IPS-NIHi7 (cell line): ENCODE measurements around the gene BRPF3.
A peak's percentile ranks its signal among the peaks of the same experiment; 100 is the strongest.

Source experiments
- DNase-seq: peaks from one replicate; pipeline ENCODE4 v3.0.0; 2012; ENCODE audit warnings: mixed read lengths; ENCODE audit errors: extremely low spot score

BRPF3 gene

DNA sequence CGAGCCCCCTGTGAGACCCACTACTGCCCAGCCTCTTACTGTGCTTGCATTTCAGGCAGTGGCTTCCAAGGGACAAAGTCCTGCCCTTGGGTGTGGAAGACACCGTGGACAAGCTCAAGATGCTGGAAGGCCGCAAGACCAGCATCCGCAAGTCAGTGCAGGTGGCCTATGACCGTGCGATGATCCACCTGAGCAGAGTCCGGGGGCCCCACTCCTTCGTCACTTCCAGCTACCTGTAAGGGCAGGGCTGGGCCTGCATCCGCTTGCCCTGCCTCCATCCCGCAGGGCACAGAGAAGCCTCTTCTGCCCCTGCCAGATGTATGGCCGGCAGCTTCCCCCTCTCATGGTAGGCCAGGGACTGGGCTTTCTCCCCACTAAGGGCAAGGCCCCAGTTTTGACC is 33.8 kb downstream of the BRPF3 start:
- no peak for DNase-seq

DNA sequence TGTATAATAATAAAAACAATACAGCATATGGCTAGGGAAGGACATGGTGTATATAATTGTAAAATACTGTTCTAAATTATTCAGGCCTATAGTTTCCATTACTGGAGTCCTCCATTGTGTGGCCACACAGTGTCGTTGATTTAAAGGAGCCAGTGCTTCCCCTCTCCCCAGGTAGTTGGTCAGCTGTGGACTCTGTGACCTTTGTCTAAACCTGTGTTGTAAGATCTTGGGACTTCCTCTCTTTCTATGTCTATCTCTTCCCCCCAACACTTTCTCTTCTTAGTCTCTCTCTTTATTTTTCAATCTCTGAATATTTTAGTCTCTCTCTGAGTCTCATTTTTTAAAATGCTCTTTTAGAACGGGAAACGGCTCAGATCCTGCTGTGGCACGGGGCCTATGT is 35.6 kb downstream of the BRPF3 start:
- no peak for DNase-seq

DNA sequence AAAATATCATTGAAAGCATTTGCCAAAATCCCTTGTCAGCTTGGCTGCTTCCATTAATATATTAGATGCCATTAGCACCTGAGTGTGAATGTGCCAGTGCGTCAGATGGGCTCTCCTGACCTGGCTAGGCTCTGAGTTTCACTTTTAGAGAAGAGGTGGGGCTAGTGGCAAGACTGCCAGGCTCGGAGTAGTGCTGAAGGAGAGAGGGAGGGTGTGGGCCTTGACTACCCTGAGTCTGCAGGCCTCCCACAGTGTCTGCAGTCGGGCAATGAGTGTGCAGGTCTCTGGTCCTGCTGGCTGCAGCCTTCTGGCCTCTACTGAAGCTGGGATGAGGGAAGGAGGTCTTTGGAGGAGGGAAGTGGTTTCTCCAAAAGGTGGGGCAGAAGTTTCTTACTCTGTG is 38.8 kb downstream of the BRPF3 start:
- peak; percentile 52 for DNase-seq

- no peak for DNase-seq
Measured at GRCh38 chr6:36235862-36236261, 39.3 kb downstream of the BRPF3 start.

DNA sequence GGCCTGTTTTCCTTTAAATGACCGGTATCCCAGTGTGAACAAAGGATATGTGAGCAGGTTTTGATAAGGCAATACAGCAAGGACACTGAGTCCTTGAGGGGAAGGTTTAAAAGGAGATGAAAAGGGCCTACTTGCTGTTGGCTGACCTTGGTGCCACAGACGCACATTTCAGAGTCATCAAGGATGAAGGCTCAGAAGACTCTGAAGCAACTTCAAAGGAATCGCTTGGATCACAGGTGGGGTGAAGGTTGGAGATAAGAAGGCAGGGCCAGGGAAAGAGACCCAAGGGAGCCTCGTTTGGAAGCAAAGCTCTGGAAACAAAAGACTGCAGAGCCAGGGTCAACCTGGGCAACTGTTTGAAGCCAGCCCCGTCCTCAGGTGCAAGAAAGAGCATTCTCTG is 43.2 kb downstream of the BRPF3 start:
- DNase-seq = no peak

DNA sequence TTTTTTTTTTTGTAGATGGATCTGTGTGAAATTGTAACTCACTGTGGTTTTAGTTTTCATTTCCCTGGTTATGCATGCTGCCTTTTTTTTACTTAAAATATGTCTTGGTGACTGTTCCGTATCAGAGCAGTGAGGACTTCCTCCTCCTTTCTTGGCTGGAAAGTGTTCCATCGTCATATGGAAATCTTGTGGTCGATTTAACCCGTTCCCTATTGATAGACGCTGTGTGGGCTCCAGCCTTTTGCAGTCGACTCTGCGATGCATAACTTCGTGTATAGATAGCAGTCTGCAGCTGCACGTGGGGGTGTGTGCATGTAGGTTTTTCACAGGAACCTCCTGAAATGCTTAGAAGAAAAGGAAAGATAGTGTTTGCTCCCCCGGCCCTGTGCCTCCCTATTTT is 45.2 kb downstream of the BRPF3 start:
- no peak for DNase-seq

- DNase-seq = no peak
Measured at GRCh38 chr6:36242161-36242560, 45.6 kb downstream of the BRPF3 start.

DNA sequence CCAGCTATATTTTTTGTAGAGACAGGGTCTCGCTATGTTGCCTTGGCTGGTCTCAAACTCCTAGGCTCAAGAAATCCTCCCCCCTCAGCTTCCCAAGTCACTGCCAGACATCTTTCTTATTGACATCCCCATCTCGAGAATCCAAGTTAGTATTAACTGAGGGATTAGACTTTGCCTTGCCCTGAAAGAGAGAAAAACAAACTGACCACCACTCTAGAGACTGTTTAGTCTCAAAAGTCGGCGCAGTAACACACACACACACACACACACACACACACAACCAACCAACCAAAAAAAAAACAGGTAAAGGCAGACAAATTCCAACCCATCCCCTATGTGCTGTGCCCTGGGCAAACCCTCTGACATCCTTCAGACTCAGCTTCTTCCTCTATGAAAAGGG is 46.1 kb downstream of the BRPF3 start:
- DNase-seq = no peak

GRCh38 chr6:36243562-36244212 is 47.1 kb downstream of the BRPF3 start:
- no peak for DNase-seq

GRCh38 chr6:36244641-36245280 is 48.2 kb downstream of the BRPF3 start:
- DNase-seq = peak; percentile 67

- peak; percentile 74 for DNase-seq
Measured at GRCh38 chr6:36245572-36246061, 49.1 kb downstream of the BRPF3 start.

DNA sequence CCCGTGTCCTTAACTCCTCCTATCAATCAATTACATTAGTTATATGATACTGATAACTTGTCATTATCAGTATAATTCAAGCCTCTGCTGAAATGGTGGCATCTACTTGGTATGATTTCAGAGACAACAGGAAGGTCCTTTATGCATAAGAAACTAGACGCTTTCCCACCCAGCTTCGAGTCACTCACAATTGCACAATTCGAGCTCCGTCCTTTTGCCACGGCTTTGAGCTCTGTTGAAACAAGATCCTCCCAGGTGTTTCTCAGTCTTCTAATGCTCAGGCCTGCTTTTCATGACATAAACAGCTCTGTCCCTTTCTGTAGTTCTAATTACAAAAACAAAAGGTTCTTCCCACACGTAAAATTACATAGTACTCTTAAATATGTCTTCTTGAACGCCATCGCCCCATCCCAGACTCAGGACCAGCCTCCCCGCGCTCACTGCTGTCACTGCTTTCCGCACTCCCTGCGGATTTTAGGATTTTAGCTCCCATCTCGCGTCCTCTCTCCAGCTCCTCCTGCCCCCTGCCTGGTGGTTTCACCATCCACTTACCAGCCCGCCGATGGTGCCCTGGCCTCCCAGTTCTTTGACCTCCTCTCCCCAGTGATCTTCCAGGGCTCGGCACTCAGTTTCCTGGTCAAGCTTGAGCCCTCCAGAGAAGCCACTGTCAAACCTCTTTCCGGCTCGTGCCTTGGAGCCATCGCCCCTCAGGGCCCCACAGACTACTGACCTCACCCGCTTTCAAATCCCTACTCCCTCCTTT is 50.1 kb downstream of the BRPF3 start:
- DNase-seq = no peak

DNA sequence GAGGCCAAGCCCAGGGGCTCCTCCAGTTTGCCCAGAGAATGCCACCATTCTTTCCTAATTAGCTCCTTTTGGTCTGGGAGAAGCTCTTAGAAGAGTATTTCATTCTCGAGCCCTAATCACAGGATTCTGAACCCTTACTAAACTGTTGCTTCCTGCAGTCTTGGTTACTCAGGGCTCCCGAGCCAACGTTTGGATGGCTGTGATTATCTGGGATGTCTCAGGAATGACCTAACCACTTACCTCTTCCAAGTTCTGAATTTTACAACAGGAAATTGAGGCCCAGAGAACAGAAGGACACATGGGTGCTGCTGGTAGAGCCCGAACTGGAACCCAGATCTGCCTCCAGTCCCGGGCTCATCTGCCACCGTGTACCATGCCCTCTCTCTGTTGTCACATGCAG is 51.1 kb downstream of the BRPF3 start:
- no peak for DNase-seq

DNA sequence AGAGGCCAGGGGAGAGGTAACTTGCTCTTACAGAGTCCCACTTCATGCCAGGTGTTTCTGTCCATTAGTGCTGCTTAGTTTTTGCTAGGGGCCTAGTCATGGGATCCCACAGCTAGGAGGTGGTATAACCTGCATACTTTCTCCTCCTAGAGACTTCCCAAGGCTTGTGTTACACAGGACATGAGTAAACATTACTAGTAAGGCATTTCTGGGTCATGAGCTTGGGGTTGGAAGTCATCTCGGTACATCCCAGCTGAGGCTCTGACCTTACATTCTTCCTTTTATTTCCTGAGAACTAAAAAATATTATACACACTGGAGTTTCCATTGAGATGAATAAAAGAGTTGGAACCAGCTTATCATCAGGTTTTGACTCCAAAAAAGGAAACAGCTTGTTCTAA is 52.4 kb downstream of the BRPF3 start:
- DNase-seq = no peak

GRCh38 chr6:36249536-36249935 is 53.0 kb downstream of the BRPF3 start:
- no peak for DNase-seq

DNA sequence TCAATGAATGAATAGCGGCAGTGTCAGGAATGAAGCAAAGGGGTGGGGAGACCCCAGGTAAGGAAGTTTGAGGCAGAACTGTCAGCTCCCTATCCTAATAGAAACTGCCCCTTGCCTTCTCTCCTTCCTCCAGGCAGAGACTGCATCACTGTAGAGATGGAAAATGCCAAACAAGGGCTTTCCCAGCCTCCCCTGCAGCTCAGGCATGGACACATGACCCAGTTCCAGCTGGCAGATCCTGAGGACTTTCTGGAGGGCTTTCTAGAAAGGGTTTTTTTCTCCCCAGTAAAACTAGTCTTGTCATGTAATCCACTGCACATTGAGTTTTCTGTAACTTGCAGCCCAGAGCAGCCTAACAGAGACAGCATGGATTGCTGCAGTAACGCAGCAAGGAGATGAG is 55.5 kb downstream of the BRPF3 start:
- no peak for DNase-seq

- DNase-seq = no peak
Measured at GRCh38 chr6:36263390-36264000, 67.0 kb downstream of the BRPF3 start.

- no peak for DNase-seq
Measured at GRCh38 chr6:36265744-36266143, 69.2 kb downstream of the BRPF3 start.

DNA sequence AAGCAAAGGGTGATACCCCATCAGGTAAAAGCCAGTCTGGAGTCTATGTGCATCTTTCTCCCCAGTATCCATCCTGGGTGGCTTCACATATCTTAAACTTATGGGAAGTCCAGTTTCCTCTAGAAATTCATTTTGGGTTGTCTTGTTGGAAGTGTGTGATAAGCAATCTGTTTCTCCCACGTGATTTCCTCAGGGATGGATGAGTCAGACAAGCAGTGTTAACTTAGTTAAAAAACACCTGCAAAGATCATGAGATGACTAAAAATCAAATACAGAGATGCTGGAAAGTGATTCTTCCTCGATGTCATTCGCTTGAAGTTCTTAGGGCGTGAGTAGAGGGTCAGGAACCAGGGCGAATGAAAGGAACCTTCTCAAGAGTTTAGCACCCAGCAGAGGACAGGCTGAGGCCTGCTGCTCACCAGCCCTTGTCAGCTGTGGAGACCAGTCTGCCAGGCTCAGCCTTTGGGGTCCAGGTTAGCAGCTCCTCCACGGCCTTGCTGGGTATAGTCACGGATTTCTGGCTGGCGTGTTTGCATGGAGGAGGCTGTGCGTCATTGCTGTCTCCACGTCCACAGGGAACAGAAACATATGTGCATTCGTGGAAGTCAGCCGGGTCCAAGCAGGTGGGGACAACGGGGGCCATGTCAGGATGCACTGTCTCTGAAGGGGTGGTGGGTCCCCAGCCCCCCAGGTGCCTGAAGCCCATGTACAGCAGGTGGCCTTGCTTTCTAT is 70.5 kb downstream of the BRPF3 start:
- no peak for DNase-seq

- no peak for DNase-seq
Measured at GRCh38 chr6:36267731-36268477, 71.4 kb downstream of the BRPF3 start.
